ENCODE measurements around the gene FREY1. TPM values are rescaled to one million over a fixed set of nuclear protein-coding genes. Genes with fewer than 3 reads are reported as not detected.

FREY1 gene
- total RNA-seq, 1 donor from 2014 or later, result 0.78 TPM

GRCh38 chr11:45877845-45878244 lies 29.2 kb downstream of the FREY1 start:
- H3K4me1 Mint-ChIP-seq (ENCODE audit: low read depth, unreplicated experiment), result peaks cover 43% of the 10 kb centered on the region
- H3K36me3 Mint-ChIP-seq (ENCODE audit: unreplicated experiment), result no peaks in the 10 kb centered on the region

GRCh38 chr11:45877221-45877620 lies 29.9 kb downstream of the FREY1 start:
- Mint-ChIP-seq H3K27ac (ENCODE audit: unreplicated experiment) (no peak overlapping the region), H3K36me3 (ENCODE audit: unreplicated experiment) (no peaks in the 10 kb centered on the region), H3K4me3 (ENCODE audit: unreplicated experiment) (no peak overlapping the region), H3K4me1 (ENCODE audit: low read depth, unreplicated experiment) (peaks cover 41% of the 10 kb centered on the region), H3K9me3 (ENCODE audit: unreplicated experiment) (peaks cover 7% of the 10 kb centered on the region), H3K27me3 (ENCODE audit: unreplicated experiment) (peaks cover 1% of the 10 kb centered on the region)
- DNase-seq, result no peak
- TF ChIP-seq CTCF (IDR thresholded peaks at IDR 0.05; ENCODE audit: partially characterized antibody, unreplicated experiment), result no peak

More at GRCh38 chr11:45877845-45878244, 29.2 kb downstream of the FREY1 start:
- peaks cover 4% of the 10 kb centered on the region for H3K27me3 Mint-ChIP-seq (ENCODE audit: unreplicated experiment)
- no peak for DNase-seq
- H3K27ac Mint-ChIP-seq (ENCODE audit: unreplicated experiment), result no peak overlapping the region
- no peak for TF ChIP-seq CTCF (IDR thresholded peaks at IDR 0.05; ENCODE audit: partially characterized antibody, unreplicated experiment)
- peaks cover 10% of the 10 kb centered on the region for H3K9me3 Mint-ChIP-seq (ENCODE audit: unreplicated experiment)
- H3K4me3 Mint-ChIP-seq (ENCODE audit: unreplicated experiment), result no peak overlapping the region

GRCh38 chr11:45876401-45876800 lies 30.7 kb downstream of the FREY1 start:
- TF ChIP-seq CTCF (IDR thresholded peaks at IDR 0.05; ENCODE audit: partially characterized antibody, unreplicated experiment), result no peak
- Mint-ChIP-seq H3K9me3 (ENCODE audit: unreplicated experiment) (peaks cover 5% of the 10 kb centered on the region), H3K4me1 (ENCODE audit: low read depth, unreplicated experiment) (peaks cover 38% of the 10 kb centered on the region), H3K27ac (ENCODE audit: unreplicated experiment) (no peak overlapping the region), H3K27me3 (ENCODE audit: unreplicated experiment) (peaks cover 1% of the 10 kb centered on the region), H3K4me3 (ENCODE audit: unreplicated experiment) (no peak overlapping the region), H3K36me3 (ENCODE audit: unreplicated experiment) (no peaks in the 10 kb centered on the region)
- DNase-seq, result no peak

GRCh38 chr11:45872651-45873356 lies 34.3 kb downstream of the FREY1 start:
- peak; percentile 70 for TF ChIP-seq CTCF (IDR thresholded peaks at IDR 0.05; ENCODE audit: partially characterized antibody, unreplicated experiment)
- H3K27ac Mint-ChIP-seq (ENCODE audit: unreplicated experiment), result peak overlapping the region; percentile 91
- no peaks in the 10 kb centered on the region for H3K36me3 Mint-ChIP-seq (ENCODE audit: unreplicated experiment)
- H3K4me1 Mint-ChIP-seq (ENCODE audit: low read depth, unreplicated experiment), result peaks cover 20% of the 10 kb centered on the region
- H3K4me3 Mint-ChIP-seq (ENCODE audit: unreplicated experiment), result peak overlapping the region; percentile 5
- peaks cover 4% of the 10 kb centered on the region for H3K9me3 Mint-ChIP-seq (ENCODE audit: unreplicated experiment)
- H3K27me3 Mint-ChIP-seq (ENCODE audit: unreplicated experiment), result peaks cover 2% of the 10 kb centered on the region
- DNase-seq, result peak; percentile 87

- DNase-seq, result no peak
- Mint-ChIP-seq H3K27ac (ENCODE audit: unreplicated experiment) (no peak overlapping the region), H3K9me3 (ENCODE audit: unreplicated experiment) (peaks cover 4% of the 10 kb centered on the region), H3K27me3 (ENCODE audit: unreplicated experiment) (peaks cover 2% of the 10 kb centered on the region), H3K36me3 (ENCODE audit: unreplicated experiment) (no peaks in the 10 kb centered on the region), H3K4me3 (ENCODE audit: unreplicated experiment) (no peak overlapping the region), H3K4me1 (ENCODE audit: low read depth, unreplicated experiment) (peaks cover 20% of the 10 kb centered on the region)
- no peak for TF ChIP-seq CTCF (IDR thresholded peaks at IDR 0.05; ENCODE audit: partially characterized antibody, unreplicated experiment)
Observed at GRCh38 chr11:45871638-45872037, 35.4 kb downstream of the FREY1 start.
